Measurements from ENCODE around the gene CHERP.

CHERP gene

DNA sequence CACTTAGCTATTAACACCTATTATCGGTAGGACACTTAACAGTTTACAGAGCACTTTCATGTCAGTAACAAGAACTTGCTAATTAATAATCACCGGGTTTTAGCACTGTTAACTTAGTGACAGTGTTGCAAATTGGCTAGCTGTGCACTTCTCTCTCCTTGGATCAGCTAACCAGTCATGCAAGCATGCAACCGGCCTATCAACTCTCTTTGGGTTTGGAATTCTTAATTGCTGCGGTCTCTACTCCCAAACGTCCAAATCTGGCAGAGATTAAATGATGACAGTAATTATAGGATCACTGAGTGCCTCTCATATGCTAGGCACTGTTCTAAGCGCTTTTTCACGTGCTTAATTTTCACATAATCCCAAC, 71.7 kb downstream of the CHERP start:
- DNase-seq: no peak

Data from activated naive CD4-positive, alpha-beta T cell treated with Interleukin-2 at 50 U/mL for 16 hours (primary cell).